ENCODE data around the gene FBXL7. TPM values are rescaled to one million over a fixed set of nuclear protein-coding genes. Genes with fewer than 3 reads are reported as not detected.

The FBXL7 gene
- 12.3 TPM for total RNA-seq

DNA sequence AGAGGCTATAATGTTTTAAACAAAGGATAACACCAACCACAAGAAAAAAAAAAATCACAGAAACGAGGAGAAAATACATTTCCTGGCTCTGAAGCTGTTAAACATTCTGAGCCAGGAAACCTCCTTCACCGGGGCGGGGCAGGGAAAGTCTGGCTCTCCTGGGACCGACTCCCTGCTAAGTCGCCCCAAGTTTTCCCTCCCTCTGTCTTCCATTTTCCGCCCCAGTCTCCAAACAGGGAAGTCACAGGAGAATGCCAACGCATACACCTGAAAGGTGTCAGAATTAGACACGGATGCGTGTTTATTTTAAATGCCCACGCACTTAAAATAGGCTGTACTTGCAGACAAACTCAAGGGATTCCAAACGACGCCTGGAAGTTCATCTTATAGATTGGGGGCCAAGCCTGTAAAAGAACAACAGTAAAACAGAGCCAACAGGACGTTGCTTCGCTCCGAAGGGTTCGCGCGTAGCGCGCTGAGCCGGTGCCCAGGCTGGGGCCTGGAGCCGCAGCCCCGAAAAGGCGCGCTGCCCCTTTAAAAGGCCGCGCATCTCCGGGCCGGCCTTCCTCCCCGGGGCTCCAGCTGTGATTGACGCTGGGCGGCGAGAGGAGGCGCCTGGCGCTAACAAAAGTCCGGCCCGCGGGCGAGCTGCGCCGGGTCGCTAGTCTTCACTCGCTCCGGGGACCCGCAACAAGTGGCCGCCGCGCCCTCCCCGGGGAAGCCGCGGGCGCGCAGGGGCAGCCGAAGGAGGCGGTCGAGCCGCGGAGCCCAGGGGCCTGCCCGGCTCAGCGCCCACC, at the start of gene FBXL7:
Gene FBXL7, plus strand, starts transcription at position 653 of the 797 bp plus-strand sequence.
- peak; percentile 72 for DNase-seq (ENCODE audit: low spot score)

DNA sequence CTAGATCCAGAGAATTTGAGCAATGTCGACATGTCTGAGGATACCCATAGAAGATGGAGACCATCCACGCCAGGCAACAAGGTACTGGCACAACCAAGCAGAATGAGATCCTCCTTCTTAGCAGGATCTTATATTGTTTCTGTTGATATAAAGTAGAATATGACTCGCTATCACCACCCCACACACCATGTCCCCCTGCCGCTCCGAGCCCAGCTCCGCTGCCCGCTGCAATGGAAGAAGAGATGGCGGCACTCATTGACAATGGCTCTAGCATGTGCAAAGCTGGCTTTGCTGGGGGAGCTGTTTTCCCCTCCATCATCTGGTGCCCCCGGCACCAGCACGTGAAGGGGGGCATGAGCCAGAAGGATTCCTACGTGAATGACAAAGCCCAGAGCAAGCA, 49.5 kb upstream of the FBXL7 start:
- no peak for DNase-seq (ENCODE audit: low spot score)

DNA sequence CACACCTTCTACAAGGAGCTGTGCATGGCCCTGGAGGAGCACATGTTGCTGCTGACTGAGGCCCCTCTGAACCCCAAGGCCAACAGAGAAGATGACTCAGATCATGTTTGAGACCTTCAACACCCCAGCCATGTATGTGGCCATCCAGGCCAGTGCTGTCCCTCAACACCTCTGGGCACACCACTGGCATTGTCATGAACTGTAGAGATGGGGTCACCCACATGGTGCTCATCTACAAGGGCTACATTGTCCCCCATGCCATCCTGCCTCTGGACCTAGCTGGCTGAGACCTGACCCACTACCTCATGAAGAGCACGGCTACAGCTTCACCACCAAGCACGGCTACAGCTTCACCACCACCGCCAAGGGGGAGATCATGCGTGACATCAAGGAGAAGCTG, 49.0 kb upstream of the FBXL7 start:
- DNase-seq (ENCODE audit: low spot score): no peak

DNA sequence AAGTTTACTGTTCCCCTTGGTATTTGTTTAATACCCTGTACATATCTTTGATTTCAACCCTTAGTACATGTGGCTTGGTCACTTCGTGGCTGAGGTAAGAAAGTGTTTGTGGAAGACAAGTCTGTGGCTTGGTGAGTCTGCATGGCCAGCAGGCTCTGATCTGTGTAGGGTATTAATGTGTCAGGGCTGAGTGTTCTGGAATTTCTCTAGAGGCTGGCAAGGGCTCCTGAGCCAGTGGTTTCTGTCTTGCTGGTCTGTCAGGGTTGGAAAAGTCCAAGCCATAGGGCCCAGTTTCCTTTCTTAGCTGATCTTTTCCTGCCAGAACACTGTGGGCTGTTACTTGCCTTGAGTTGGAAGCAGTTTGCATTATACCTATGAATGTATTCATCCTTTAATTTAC, 48.0 kb upstream of the FBXL7 start:
- no peak for DNase-seq (ENCODE audit: low spot score)

DNA sequence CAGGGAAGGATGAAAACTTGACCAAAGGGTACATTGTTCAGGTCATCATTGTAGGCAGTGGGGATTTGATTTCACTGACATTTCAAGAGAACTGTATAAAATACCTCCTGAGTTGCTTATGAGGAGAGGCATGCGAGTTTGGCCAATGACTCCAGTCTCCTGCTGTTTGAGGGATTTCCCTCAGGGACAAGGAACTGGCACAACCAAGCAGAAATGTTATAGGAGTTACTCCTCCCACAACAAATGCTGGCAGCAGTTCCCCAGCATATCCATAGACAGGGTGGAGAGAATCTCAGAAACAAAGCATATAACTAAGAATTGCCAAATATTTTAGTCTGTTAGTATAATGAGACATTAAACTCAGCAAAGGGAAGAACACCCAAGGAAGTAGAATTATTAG, 47.2 kb upstream of the FBXL7 start:
- no peak for DNase-seq (ENCODE audit: low spot score)

DNA sequence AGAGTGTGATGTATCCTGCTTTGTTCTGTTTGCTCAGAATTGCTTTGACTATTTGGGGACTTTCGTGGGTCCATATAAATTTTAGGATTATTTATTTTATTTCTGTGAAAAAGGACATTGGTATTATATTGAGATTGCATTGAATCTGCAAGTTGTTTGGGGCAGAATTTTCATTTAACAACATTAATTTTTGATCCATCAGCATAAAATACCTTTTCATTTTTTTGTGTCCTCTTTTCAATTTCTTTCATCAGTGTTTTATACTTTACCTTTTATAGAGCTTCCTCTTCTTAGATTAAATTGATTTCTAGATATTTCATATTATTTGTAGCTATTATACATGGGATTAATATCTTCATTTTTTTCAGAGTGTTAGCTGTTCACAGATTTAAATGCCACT, 40.8 kb upstream of the FBXL7 start:
- DNase-seq (ENCODE audit: low spot score): no peak

DNA sequence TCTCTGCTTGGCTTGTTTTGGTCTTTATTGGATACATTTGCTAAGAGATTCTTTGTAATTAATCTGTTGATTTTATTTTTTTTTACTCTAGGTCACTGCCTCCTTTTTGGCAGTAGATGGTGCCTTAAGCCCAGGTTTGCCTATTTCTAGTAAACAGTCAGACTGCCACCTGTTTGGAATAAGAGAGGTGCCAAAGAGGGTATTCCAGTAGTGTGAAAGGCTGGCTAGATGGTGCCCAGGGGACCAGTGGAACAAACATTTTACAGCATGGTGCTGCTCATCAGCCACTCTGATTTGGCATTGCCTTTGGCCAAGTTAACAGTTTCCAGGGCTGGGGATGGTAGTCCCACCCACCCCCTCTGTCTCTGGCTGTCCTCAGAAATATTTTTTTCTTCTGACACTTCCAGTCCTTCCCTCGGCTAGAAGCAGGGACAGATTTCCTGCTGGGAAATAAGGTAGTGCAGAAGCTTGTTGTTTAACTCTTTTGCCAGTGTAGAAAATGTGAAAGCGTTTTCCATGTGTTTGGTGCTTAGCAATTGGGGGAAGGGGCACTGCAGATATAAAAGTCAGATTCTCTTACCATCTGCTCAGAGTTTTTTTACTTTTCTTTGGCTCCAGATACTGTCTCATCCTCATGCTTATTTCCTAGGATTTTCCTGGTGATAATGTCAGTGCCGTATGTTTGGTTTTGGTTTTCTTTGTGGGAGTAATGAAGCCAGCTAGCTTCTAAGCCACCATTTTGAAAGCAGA, 36.6 kb upstream of the FBXL7 start:
- no peak for DNase-seq (ENCODE audit: low spot score)

DNA sequence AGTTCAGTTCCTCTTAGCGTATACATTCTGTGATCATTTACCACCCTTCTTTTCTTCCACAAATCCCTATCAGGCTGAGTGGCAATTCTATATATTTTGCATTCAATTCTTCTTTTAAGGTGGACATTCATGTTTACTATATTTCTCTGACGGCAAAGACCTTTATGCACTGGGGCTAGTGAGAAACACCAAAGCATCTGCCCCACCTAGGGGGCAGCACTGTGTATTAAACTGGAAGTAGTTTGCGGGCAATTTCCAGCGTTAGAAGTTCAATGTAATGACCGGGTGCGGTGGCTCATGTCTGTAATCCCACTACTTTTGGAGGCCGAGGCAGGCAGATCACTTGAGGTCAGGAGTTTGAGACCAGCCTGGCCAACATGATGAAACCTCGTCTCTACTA, 27.9 kb upstream of the FBXL7 start:
- no peak for DNase-seq (ENCODE audit: low spot score)

DNA sequence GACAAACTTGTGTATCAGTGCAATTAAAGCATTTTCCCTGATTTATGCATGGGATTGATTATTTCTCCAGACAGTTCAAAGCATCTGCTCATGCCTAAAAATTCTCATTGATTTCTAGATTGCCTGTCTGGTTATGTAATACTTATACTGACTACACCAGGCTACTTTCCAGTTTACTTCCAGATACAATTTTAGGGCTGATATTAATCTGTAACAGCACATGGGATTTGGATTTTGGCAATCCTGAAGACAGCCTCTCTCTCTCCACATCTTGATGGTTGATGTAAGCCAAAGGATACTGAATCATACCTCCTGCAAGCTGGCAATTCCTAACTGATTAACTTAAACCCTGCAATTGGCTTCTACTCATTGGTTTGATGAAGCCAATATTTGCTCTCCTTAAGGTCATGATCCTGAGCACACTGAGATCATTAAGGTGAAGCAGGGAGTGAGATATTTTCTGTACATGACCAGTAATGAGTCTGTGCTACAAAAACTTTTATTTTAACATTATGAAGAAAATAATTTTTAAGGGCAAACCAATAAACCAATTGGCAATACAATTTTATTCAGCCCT, 25.7 kb upstream of the FBXL7 start:
- no peak for DNase-seq (ENCODE audit: low spot score)

DNA sequence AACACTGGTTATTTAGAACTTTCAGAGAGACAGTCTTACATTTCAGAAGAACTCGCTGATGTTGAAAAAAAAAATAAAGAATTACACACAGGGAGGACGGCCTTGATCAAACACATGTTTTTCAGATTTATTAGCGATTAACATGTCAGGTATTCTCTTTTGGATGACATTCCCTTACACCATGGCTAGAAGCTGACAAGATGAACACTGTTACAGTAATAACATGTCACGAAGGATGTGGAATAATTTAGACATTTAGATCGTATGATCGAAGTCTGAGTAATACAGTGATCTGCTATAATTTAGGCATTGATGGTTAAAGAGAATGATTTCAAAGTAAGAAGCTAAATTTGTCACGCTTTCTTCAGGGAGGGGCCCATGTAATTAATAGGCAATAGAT, 24.6 kb upstream of the FBXL7 start:
- DNase-seq (ENCODE audit: low spot score): no peak

DNA sequence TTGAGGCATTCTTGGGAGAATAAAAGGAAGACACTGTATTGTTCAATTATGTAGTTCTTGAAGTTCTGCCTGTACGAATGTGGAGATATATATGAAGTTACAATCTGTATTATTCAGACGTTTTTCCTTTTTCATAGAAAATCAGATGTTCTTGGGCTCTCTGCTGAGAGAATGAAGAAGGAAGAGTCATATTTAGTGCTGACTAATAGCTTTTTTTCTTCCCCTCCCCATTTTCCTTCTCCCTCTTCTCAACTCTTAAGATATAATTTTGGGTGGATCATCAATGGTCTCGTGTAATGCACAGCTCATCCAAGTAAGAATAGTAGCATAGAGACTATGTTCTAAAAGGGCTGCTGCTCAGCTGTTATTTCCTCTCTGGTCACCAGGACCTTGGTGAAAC, 23.0 kb upstream of the FBXL7 start:
- DNase-seq (ENCODE audit: low spot score): no peak

DNA sequence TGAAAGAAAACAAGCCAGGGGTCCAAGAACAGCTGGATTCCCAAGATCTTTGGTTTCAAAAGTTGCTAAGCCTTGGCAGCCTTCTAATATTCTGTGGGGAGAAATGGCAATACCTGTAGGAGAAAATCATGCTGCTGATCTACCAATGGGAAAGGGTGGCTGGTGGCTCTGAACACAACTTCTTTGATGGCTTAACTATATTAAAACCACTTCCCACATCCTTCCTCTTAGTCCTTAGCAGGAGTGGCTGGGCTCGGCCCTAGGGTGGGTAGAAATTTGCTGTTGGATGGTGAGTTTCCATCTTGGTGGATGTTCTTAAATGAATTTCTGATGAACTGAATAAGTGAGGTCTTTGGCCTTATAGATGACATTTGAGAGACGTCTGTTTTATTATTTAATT, 19.5 kb upstream of the FBXL7 start:
- no peak for DNase-seq (ENCODE audit: low spot score)

DNA sequence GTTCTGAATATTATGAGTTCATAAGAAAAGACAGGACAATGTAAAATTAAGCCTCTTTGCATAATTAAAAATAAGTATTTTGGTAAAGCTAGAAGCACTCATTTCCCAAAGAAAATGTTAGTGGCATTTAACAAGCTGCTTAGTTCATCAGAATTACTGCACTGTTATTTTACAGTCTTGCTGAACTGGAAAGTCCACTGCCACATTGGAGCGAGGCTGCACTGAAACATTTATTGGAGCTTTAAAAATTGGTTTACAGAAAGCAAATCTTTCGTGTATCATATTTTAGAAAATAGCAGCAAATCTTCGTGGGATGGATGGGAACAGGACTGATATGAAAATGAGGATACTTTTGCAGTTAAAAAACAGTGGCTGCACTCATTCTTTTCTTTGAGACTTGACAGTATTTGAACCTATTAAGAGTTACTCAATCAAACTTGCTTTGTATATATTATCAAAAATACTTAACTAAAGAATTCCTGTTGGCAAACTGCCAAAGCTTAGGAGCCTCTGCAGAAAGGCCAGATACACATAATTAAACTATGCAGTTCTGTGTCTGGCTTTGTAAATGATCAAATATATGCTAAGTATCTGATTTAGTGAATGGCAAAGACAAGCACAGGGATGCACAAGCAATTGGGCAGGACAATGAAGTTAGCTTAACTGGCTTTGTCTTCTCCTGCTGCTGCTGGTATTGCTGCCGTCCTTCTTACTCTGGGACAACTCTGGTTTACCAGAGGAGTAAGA, 16.5 kb upstream of the FBXL7 start:
- DNase-seq (ENCODE audit: low spot score): no peak

DNA sequence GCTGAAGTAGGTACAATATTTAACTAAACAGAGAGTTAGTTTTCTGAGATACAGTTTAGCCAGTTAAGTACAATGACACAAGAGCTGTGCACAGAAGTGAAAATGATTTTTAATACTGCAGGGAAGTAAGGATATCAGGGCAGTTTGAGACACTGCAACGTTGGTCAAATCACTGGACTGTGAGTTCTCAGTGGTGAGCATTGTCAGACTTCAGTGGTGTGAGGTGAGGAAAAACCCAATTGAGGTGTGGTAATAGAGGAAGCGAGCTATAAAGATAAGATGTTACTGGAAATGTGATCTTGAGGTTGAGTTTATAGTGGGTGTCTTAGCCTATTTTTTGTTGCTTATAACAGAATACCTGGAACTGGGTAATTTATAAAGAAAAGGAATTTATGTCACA, 12.8 kb upstream of the FBXL7 start:
- no peak for DNase-seq (ENCODE audit: low spot score)

DNA sequence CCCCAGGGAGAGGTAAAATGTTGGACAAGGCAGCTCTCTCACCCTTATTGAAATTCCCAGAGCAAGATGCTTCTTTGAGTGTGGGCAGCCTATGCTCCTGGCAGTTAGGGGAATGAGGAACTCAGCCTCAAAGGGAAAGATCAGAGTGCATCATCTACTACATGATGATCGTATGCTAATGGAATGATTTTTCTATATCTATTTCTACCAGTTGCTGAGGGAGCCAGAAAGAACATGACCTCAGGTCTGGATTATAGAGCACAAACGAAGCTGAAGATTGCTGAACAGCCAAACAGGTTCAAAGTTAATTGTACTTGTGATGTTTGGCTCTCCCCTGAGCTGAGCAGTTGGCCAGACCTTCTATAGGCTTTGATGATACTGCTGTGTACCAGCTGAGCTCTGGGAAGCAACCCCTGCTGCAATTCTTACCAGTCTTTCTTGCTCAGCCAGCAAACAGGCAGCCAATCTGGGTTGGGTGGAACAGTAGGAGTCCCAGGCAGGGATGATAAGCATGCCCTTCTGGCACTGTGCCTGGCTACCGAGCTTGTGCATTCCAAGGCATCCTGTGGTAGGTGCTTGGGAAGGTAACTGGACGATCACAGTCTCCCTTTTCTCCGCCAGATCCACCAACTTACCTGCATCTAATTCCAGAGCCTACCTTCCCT, 10.3 kb upstream of the FBXL7 start:
- DNase-seq (ENCODE audit: low spot score): no peak

DNA sequence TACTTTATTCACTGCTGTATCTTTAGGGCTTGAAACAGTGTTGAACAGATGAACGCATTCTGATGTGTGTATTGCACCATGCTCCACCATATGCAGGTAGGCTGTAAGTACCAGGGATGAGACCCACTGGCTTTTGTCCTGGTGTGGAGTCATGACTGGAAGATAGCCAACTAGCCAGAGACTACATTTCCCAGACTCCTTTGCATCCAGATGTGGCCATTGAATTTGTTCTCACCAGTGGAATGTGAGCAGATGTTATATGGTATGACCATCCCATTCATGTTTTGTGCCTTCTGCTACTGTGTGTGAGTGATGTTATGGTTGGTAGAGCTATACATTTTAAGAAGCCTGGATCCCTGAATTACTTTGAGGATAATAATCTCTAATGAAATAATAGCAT, 7.4 kb upstream of the FBXL7 start:
- no peak for DNase-seq (ENCODE audit: low spot score)

DNA sequence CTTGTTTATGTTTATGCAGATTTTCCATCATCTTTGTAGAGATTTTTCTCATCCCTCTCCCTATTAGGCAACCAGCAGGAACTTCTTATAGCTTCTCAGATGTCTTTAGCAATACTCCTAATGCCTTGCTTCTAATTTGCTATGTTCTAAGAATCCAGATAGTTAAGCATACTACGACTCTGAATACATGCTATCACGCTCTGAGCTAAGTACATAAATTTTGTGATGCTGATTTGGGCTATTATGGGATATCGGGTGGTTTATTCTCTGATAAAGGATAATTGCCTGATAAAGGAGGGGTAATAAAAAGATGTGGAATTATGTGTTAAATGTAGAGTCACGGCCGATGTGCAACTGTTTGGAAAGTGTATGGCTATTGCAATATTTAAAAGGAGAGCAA, 6.5 kb upstream of the FBXL7 start:
- no peak for DNase-seq (ENCODE audit: low spot score)

DNA sequence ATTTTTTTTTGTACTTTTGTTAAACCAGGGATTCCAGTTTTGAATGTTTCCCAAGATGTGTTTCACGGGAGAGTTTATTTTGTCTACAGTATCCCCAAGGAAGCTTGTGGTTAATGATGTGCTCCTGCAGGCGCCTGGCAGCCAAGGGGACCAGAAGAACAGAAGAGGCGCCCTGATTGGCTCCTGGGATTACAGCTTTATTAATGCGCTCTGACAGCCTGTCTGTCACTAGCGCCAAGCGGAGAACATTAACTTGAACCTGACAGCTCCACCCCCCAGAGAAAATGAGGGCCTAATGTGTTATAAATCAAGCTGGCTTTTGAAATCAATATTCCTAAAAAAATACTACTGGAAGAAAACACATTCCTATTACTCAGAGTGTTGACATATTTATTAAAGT, 5.0 kb upstream of the FBXL7 start:
- DNase-seq (ENCODE audit: low spot score): no peak

DNA sequence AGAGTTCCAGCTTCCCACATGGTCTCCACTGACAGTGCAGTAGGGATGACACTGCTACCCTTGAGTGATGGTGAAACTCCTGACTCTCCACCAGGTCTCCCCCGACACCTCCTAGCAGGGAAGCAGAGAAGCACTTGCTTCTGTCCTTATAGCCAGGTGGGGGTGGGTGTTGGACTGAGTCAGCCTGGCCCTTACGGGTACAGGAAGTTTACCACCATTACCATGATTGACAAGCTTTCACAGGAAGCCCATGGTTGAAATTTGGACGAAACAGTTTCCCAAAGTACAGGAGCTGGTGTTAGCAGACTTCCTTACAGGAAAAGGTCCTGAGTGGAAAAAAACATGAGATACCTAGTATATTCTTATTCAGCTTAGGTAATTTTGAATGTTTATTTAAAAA, 3.1 kb upstream of the FBXL7 start:
- DNase-seq (ENCODE audit: low spot score): no peak

DNA sequence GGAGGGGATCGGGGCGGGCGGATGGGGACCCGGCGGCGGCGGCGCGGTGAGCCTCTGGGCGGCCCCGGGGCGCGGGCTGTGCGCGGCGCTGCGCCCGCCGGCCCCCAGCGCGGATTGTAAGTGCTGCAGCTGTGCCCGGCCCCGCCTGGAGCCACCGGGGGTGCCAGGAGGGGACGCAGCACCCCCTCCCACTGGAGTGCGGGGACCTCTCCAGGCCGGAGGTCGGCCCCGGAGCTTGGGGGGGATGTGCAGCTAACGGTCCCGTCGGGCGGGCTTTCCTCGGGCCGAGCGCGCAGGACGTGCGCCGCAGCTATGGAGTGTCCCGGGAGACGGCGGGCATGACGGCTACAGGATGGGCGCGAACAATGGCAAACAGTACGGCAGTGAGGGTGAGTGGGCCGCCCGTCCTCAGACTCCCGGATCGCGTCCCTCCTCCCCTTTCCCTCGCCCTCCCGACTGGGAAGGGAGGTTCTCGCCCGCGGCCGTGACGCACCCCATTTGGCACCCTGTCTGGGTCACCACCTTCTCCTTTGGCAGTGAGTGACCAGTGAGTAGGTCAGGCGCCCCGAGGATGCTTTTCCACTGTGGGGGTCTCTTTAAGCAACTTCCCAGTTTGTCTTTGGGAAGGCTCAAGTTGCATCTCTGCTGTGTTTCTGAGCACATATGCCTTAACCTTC, 483 bp downstream of the FBXL7 start:
- DNase-seq (ENCODE audit: low spot score): peak; percentile 50

DNA sequence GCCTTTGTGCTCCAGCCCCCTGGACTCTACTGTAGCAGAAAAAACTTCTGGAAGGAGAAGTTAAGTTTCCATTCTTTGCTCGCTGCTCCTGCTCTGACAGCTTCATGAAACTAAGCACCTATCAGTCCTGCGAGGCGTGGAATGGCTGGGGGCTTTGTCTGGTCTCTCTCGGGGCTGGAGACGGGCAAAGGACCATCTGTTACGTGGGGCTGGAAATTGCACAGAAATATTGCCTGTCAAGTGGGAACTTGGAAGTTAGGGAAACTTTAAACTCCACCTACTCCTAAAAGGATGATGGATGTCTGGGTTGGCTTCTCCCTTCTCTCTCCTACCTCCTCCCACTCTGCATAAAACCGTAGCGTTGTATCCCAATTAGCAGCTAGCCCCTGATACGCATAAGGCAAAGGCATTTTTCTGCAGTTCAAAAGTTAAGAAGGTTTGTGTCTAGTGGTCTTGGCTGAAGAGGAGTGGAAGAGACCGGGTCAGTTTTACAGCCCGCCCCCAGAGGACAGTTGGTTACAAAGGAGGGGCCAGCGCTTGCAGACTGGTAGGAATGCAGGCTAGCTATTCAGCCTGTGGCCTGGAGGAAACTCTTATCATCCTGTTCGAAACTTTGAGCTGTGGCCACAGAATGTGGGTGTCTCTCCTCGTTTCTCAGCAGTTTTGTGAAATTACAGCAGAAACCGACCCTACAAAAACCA, 1.3 kb downstream of the FBXL7 start:
- DNase-seq (ENCODE audit: low spot score): peak; percentile 49

Measured in ureter (tissue), 1 donor.